GM11168 (cell line): Measurements from ENCODE around the gene B3GNT9.

ENCODE experiments used
- in situ Hi-C: fragments of 300-500 bp; cut with MboI; formaldehyde crosslinking; loops from one replicate; pipeline ENCODE4 v1.12.0; 2022; ENCODE audit warnings: low sequenced_read_pairs; ENCODE audit not compliant: unreplicated experiment

B3GNT9 gene

GRCh38 chr16:67150833-67151396 is at the start of gene B3GNT9:
B3GNT9 (minus strand) TSS chr16:67150998; CDS start chr16:67150485, 513 bp downstream.
- in situ Hi-C loops: loop anchor here (10.0 kb wide), 1 partner anchor 176 kb away; no protein-coding TSS in a partner anchor

GRCh38 chr16:67200491-67200890 is 49.7 kb upstream of the B3GNT9 start:
- in situ Hi-C loops: no loop called here

GRCh38 chr16:67199808-67200198 is 49.0 kb upstream of the B3GNT9 start:
- in situ Hi-C loops: no loop called here

GRCh38 chr16:67199011-67199807 is 48.4 kb upstream of the B3GNT9 start, which contains the start of gene ELMO3:
ELMO3 (plus strand) TSS chr16:67199131; CDS start chr16:67199327, 196 bp downstream.
- in situ Hi-C loops: no loop called here

GRCh38 chr16:67198238-67198734 is 47.5 kb upstream of the B3GNT9 start:
- in situ Hi-C loops: no loop called here

- in situ Hi-C loops: no loop called here
Observed at GRCh38 chr16:67197704-67198103, 46.9 kb upstream of the B3GNT9 start.

- in situ Hi-C loops: no loop called here
Observed at GRCh38 chr16:67196881-67197280, 46.1 kb upstream of the B3GNT9 start.

- in situ Hi-C loops: no loop called here
Observed at GRCh38 chr16:67195676-67196075, 44.9 kb upstream of the B3GNT9 start.

- in situ Hi-C loops: no loop called here
Observed at GRCh38 chr16:67194260-67194659, 43.5 kb upstream of the B3GNT9 start.

- in situ Hi-C loops: no loop called here
Observed at GRCh38 chr16:67193536-67193935, 42.7 kb upstream of the B3GNT9 start.

- in situ Hi-C loops: no loop called here
Observed at GRCh38 chr16:67192781-67193361, 42.1 kb upstream of the B3GNT9 start.

GRCh38 chr16:67191995-67192681 is 41.3 kb upstream of the B3GNT9 start, which contains the start of gene E2F4:
E2F4 (plus strand) TSS chr16:67192155; CDS start chr16:67192228, 73 bp downstream.
- in situ Hi-C loops: no loop called here

GRCh38 chr16:67191411-67191994 is 40.7 kb upstream of the B3GNT9 start:
- in situ Hi-C loops: no loop called here

GRCh38 chr16:67190448-67191399 is 39.9 kb upstream of the B3GNT9 start:
- in situ Hi-C loops: no loop called here

GRCh38 chr16:67190041-67190440 is 39.2 kb upstream of the B3GNT9 start, which contains the start of gene EXOC3L1:
EXOC3L1 (minus strand) TSS chr16:67190136; CDS start chr16:67189676, 460 bp downstream.
- in situ Hi-C loops: no loop called here

- in situ Hi-C loops: no loop called here
Observed at GRCh38 chr16:67188798-67189197, 38.0 kb upstream of the B3GNT9 start.

- in situ Hi-C loops: no loop called here
Observed at GRCh38 chr16:67188323-67188722, 37.5 kb upstream of the B3GNT9 start.

- in situ Hi-C loops: no loop called here
Observed at GRCh38 chr16:67187175-67187890, 36.5 kb upstream of the B3GNT9 start.
